Body of pancreas (tissue), 4 donors: ENCODE measurements around the gene HGFAC.

Source experiments
- CTCF ChIP-seq, 7 experiments: fragments of 450-650 bp in 4 of 7; fragments of 200-600 bp in 3 of 7; sonication (generic) in 3 of 7; IDR thresholded peaks; one replicate each; pipeline ENCODE4 v1.5.1; 2016 to 2019; ENCODE audit warnings: antibody characterized with exemption in 7 of 7
- POLR2A ChIP-seq, 3 donors: fragments of 450-650 bp; IDR thresholded peaks; one replicate each; pipeline ENCODE4 v1.6.1; 2016; ENCODE audit warnings: antibody characterized with exemption in 3 of 3, mild to moderate bottlenecking in 2 of 3

GRCh38 chr4:3471886-3472285 lies 30.1 kb downstream of the HGFAC start:
- TF ChIP-seq CTCF (IDR thresholded peaks at IDR 0.05) (no peak), POLR2A (IDR thresholded peaks at IDR 0.05) (no peak)
